Measurements from ENCODE around the gene MISP3.

MISP3 gene

DNA sequence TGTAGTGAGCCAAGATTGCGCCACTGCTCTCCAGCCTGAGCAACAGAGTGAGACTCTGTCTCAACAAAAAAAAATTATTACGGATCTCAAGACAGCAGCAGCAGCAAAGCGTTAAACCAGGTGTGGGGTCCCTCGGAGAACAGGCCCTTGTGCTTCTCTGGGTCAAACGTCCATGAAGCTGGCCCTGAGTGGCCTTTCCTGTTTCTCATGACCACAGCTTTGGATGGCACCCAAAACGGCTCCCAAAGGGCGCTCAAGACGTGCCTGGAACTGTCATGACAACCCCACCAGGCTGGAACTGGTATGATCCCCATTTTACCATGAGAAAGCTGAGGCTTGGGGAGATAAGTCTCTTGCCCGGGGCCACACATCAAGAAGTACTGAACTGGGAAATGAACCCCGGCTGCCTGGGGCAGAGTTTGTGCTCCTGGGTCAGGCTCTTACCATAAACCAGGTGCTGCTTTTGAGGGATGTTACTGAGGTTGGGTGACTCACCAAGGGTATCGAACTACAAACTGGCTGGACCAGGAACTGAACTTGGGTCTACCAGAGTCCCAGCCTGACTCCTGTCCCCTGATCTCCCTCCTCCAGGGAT is 29.6 kb downstream of the MISP3 start:
- DNase-seq (ENCODE audit: low read depth in 1 of 2, low spot score in 1 of 2) = no peak

DNA sequence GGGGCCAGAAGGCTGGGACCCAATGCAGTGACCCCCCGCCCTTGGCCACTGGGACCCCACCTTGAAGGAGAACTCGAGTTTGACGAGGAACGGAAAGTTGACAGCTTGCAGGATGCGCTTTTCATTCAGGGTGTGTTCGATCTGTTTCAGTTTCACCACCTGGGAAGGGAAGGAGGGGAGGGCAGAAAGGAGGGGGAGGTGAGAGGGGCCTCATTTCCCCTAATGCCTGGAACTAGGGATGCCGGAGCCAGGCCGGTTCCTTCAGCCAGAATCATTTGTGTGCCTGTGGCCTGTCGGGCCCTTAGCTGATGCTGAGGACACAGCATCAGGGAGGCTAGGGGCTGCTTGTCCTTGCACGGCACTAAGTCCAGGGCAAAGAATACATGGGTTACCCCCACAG is 30.2 kb downstream of the MISP3 start:
- no peak for DNase-seq (ENCODE audit: low read depth in 1 of 2, low spot score in 1 of 2)

GRCh38 chr19:14103310-14103709 is 30.7 kb downstream of the MISP3 start:
- DNase-seq (ENCODE audit: low read depth in 1 of 2, low spot score in 1 of 2) = no peak

- DNase-seq (ENCODE audit: low read depth in 1 of 2, low spot score in 1 of 2) = no peak
Observed at GRCh38 chr19:14105680-14106079, 33.1 kb downstream of the MISP3 start.

DNA sequence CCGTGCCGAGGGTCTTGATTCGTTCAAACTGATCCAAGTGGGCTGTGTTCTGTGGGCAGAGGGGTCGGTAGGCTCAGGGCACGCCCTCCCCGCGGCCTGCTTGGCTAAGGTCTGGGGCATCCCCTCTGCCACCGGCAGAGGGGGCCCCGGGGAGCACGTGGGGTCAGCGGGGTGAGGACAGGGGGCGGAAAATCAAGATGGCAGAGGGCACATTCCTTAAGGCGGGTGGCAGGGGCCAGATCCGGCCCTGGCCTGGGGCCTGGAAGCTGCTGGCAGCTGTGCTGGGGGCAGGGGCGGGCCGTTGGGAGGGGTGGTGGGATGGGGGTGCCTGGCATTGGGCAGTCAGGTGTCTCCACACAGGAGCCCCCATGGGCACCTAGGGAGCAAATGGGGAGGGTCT is 34.3 kb downstream of the MISP3 start:
- no peak for DNase-seq (ENCODE audit: low read depth in 1 of 2, low spot score in 1 of 2)

- no peak for DNase-seq (ENCODE audit: low read depth in 1 of 2, low spot score in 1 of 2)
Observed at GRCh38 chr19:14107581-14108461, 35.2 kb downstream of the MISP3 start.

DNA sequence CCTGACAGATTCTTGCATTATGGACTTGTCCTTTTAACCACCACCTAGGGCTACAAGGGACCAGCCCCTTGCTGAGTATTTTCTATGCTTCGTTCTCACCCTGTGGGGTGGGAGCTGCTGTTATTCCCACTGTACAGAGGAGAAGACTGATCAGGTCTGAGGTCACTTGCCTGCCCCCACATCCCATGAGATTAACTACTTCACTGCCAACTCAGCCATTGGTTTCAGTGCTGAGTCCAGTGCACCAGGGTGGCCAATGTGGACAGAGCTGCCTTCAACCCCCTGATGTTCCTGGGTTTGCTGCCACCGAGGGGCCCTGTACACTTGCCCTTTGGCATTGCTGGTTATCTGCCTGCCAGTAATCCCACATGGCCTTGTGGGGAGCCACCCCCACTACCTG is 38.1 kb downstream of the MISP3 start:
- DNase-seq (ENCODE audit: low read depth in 1 of 2, low spot score in 1 of 2) = no peak

DNA sequence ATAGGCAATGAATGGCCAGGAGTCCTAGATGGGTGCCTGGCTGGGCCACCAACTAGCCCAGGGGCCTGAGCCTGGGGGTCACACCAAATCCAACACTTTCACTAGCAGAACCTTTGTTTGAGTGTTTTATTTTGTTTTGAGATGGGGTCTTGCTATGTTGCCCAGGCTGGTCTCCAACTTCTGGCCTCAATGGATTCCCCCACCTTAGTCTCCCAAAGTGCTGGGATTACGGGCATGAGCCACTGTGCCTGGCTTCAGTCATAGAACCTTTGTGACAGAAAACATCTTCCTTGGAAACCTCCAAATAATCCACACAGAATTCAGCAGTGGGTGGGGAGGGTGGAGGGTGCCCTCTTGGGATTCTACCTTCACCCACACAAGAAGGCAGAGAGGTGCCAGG is 38.9 kb downstream of the MISP3 start:
- no peak for DNase-seq (ENCODE audit: low read depth in 1 of 2, low spot score in 1 of 2)

- no peak for DNase-seq (ENCODE audit: low read depth in 1 of 2, low spot score in 1 of 2)
Observed at GRCh38 chr19:14112051-14112808, 39.6 kb downstream of the MISP3 start.

- no peak for DNase-seq (ENCODE audit: low read depth in 1 of 2, low spot score in 1 of 2)
Observed at GRCh38 chr19:14112809-14113385, 40.3 kb downstream of the MISP3 start.

DNA sequence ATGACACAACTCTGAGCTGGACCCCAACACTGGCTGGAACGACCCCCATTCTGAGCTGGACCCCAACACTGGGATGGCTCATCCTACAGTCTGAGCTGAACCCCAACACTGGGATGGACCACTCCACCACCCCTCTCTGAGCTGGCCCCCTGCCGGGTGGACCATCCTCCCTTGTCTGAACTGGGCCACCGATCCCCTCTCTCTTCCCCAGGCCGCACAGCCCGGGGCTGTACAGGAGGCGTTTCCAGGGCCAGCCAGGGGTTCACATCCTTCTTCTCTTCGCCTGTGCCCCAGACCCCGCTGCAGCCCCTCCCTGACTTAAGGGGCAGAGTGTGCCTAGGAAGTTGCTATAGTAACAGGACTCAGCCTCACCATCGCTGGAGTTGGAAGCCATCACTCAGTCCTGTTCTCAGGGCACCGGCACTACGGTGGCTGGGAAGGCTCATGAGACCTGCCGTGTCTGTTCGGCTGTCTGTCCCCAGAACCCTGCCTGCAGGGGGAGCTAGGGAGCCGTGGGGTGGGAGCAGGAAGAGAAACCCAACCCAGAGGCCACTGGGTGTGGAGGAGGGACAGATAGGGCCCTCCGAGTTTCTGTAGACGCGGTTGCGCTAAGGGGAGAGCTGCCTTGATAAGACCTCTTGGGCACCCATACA is 41.3 kb downstream of the MISP3 start:
- DNase-seq (ENCODE audit: low read depth in 1 of 2, low spot score in 1 of 2) = peak in 1 of 2 donors; percentile 31

DNA sequence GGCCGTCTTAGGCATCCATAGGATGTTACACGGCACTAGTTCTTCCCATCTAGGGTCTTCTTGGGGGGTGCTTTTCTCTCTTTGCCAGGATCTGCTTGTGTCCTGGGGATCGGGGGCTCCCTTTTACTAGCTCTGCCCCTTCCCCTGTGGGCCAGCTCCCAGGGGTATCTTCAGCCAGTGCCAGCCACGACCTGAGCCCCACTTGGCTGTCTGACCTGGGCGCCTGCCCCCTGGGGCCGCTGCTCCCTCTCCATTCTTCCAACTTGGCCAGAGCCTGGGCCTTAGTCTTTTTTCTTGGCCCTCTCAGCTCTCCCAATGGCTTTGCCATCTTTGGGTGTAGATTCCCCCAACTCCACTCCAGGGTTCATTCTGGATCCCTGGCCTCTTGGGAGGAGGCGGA is 41.9 kb downstream of the MISP3 start:
- DNase-seq (ENCODE audit: low read depth in 1 of 2, low spot score in 1 of 2) = no peak

DNA sequence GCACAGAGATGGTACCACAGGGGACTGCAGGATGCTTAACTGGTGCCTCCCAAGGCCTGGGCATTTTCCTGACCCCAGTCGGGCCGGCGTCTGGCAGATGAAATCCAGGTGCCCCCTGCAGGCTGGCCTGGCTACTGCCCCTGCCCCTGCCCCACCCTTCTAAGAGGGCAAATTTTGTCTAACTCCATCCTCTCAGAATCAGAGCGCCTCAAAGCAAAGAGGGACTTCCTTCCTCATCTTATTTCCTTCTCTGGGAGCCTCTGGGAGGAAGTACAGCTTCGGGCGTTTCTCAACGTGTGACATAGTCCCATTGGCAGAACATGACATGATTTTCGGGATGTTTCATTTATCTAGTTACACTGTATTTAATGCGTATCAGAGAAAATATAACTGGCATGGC is 42.3 kb downstream of the MISP3 start:
- peak in 1 of 2 donors; percentile 39 for DNase-seq (ENCODE audit: low read depth in 1 of 2, low spot score in 1 of 2)

DNA sequence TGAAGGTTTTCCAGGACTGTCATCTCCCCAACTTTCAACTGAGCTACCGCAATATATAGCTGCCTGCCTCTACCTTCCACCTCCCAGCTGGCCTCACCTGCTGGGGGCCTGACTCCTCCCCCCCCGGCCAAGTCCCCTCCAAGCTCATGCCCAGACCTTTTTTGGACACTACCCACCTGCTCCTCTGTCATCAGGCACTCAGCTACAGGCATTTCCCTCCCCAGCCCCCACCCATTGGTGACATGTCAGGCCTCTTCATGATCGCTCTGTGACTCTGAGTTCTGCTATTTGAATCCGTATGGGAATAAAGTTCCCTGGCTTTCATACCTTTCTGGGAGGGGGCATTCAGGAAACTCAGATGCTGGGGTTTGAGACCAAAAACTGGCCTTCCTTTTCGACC is 43.2 kb downstream of the MISP3 start:
- DNase-seq (ENCODE audit: low read depth in 1 of 2, low spot score in 1 of 2) = no peak

DNA sequence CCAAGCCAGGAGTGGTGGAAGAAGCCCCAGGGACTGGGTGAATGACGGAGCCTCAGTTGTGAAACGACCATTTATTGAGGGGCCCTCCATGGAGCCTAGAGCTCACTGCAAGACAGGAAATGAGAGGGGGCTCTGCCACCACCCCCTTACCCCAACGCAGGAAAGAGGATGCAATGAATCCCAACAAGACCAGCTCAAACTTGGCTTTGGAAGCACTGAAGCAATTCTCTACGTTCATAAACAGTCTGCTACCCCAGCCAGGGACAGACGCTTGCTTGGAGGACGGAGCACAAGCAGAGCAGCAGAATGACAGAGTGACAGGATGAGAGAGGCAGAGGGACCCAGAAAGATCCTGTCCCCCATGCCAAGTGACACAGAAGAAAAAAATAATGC is 43.9 kb downstream of the MISP3 start:
- DNase-seq (ENCODE audit: low read depth in 1 of 2, low spot score in 1 of 2) = no peak

DNA sequence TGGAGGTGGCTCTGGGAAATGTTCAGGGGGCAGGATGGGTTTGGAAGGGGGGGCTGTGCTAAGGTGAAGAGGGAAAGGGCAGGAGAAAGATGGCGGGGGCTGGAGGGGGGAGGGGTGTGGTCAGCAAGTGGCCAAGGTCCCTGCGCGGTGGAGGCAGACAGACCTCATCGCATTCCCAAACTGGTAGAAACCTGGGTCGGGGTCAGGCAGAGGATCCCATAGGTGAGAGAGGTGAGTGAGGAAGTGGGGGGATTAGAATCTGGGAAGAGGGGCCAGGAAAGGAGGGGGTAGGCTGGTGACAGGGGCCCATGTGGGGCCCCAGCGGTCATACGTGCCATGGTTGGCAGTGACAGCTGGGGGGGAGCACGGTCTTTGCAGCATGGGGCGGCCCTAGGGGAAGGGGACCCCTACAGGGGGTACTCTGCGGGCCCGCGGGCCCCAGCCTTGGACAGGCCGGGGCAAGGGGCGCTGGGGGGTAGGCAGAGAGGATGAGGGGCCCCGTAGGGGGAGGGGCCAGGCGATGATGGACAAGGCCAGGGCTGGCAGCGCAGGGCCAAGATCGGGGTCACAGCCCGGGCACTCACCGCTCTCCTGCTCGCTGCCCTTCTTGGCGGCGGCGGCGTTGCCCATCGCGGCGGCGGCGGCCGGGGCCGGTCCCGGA is 44.5 kb downstream of the MISP3 start:
- no peak for DNase-seq (ENCODE audit: low read depth in 1 of 2, low spot score in 1 of 2)

- DNase-seq (ENCODE audit: low read depth in 1 of 2, low spot score in 1 of 2) = peak; percentile 95 to 98
Observed at GRCh38 chr19:14117668-14118164, 45.1 kb downstream of the MISP3 start, which contains the start of gene PRKACA. TSS of gene PRKACA (minus strand) at chr19:14117762. CDS start at chr19:14117547, 215 bp downstream.

DNA sequence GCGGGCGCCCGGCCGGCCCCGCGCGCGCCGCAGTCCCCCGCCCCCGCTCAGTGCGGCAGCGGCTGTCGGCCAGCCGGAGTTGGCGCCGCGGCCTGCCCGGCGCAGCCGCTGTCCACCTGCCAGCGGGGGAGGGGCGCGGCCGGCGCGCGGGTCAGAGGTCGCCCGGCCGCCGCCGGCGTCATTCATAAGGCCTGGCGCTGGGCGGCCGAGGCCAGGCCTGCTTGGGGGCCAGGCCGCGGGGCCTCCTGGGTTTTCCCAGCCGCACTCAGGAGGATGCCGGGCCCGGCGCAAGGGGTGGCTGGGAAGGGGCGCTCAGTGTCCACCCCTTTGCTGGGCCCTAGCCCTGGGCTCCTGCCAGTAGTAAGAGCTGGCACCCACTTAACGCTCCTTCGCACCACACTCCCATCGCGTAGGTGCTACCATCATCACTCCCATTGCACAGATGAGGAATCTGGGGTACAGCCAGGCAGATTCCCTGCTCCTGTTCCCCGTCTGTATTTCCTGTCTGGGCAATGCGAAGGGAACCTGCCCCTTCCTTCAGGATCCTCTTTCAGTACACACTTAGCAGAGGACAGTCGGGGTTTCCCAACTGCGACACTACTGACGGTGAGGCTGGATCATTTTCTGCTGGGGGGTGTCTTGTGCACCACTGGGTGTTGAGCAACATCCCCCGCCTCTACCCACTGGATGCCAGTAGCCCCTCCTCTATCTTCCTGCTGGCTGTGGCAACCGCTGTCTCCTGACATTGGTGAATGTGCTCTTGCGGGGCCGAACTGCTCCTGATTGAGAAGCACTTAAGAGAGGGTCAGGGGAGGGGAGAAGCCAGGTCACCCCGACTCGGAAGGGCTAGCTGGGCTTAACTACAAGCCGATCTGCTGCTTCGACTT is 45.8 kb downstream of the MISP3 start:
- no peak for DNase-seq (ENCODE audit: low read depth in 1 of 2, low spot score in 1 of 2)

GRCh38 chr19:14119146-14119545 is 46.6 kb downstream of the MISP3 start:
- DNase-seq (ENCODE audit: low read depth in 1 of 2, low spot score in 1 of 2) = no peak

All from stimulated activated CD4-positive, alpha-beta T cell treated with anti-CD3 and anti-CD28 coated beads, Interleukin-15, amount 100 ng/mL, for 1 hour (primary cell).